ENCODE measurements around the gene INO80.

The INO80 gene

GRCh38 chr15:41047474-41047873, 68.6 kb downstream of the INO80 start:
- no peak for DNase-seq

GRCh38 chr15:41043276-41043951, 72.7 kb downstream of the INO80 start:
- DNase-seq = peak in 3 of 4 experiments; percentile 1 to 9 (median 3)

- no peak for DNase-seq
These were observed 73.2 kb downstream of the INO80 start for GRCh38 chr15:41042851-41043250.

DNA sequence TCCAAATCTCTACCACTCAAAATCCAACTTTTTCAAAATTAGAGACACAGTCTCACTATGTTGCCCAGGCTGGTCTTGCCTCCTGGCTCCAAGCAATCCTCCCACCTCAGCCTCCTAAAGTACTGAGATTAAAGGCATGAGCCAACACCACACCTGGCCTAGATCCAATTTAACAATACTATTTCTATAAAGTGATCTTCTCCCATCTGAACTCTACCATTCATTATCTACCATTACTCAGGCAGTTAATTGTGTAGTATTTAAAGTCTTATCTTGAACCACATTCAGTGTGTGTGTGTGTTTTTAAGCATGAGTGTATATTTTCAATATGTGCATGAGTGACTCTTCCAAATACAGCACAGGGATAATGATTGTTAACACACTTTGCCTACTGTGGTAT, 77.0 kb downstream of the INO80 start:
- no peak for DNase-seq

GRCh38 chr15:41032079-41032328, 84.1 kb downstream of the INO80 start:
- DNase-seq = no peak

DNA sequence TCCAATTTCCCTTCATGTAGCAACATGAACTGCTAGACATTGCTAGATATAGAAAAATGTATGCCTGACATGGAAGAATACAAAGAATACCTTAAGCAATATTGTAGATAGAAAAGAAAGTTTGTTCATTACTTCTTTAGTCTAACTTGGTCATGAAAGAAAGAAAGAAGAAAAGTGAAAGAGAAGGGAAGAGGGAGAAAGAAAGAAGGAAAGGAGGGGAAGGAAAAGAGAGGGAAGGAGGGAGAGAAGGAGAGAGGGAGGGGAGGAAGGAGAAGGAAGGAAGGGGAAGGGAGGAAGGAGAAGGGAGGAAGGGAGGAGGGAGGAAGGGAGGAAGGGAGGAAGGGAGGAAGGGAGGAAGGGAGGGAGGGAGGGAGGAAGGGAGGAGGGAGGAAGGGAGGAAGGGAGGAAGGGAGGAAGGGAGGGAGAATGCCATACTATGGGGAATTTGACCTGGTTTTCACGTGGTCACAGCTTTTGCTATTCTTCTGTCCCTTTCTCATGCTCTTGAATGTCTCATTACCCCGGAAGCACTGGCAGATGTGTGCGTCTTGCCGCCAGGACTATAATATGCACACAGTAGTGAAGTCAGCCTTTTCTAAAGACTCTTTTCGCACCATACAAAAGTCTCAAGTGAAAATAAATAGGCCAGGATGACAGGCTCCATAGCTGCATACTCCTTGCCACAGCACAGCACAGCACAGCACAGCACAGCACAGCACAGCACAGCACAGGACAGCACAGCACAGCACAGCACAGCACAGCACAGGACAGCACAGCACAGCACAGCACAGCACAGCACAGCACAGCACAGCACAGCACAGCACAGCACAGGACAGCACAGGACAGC, 84.6 kb downstream of the INO80 start:
- DNase-seq = no peak

- DNase-seq = no peak
These were observed 87.2 kb downstream of the INO80 start for GRCh38 chr15:41028853-41029252.

DNA sequence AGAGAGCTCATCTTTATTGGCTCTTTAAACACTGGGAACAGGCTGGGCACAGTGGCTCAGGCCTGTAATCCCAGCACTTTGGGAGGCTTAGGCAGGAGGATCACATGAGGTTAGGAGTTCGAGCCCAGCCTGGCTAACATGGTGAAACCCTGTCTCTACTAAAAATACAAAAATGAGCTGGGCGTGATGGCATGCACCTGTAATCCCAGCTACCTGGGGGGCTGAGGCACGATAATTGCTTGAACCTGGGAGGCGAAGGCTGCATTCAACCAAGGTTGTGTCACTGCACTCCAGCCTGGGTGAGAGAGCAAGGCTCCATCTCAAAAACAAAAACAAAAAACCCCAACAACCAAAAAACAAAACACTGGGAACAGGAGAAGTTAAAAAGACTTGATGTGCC, 90.7 kb downstream of the INO80 start:
- no peak for DNase-seq

GRCh38 chr15:41024885-41025284, 91.2 kb downstream of the INO80 start:
- no peak for DNase-seq

GRCh38 chr15:41024131-41024530, 91.9 kb downstream of the INO80 start:
- DNase-seq = no peak

DNA sequence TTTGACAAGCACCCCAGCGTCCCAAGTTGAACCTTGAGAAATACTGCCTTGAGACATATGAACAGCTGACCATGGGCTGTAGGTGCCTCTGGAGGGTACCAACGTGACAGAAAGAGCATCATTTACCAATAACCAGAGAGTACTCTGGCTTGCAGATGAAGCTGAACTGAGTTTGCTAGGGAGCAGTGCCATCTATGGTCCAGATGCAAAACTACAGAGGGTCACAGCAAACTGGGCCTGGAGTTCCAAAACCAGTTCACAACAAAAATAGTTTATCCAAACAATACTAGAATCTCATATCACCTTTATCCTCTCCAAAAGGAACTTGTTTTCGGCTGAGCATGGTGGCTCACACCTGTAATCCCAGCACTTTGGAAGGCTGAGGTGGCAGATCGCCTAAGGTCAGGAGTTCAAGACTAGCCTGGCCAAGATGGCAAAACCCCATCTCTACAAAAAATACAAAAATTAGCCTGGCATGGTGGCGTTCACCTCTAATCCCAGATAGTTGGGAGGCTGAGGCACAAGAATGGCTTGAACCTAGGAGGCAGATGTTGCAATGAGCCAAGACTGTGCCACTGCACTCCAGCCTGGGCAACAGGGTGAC, 93.5 kb downstream of the INO80 start:
- peak; percentile 49 to 59 (median 50) for DNase-seq

DNA sequence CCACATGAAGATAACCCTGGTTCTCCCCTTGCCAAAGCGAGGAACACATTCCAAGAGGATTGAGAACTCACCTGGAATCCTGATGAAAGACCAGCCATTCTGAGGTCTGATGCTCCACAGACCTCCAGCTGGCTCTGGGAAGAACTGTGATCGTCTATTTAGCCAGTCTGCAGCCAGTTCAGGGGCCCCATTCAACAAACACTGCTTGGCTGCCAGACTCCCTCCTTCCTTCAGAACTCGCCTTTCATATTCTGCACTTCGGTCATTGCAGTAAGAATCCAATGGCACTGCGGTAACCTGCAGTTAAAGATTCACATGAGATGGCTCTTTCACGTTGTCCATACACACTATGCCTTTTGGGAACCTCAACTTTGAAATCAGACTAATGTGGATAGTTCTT, 95.3 kb downstream of the INO80 start:
- DNase-seq = no peak

GRCh38 chr15:41020311-41020710, 95.8 kb downstream of the INO80 start:
- no peak for DNase-seq

- DNase-seq = no peak
These were observed 96.9 kb downstream of the INO80 start for GRCh38 chr15:41019174-41019573.

GRCh38 chr15:41018534-41018933, 97.5 kb downstream of the INO80 start:
- DNase-seq = peak in 2 of 4 experiments; percentile 17 to 25

DNA sequence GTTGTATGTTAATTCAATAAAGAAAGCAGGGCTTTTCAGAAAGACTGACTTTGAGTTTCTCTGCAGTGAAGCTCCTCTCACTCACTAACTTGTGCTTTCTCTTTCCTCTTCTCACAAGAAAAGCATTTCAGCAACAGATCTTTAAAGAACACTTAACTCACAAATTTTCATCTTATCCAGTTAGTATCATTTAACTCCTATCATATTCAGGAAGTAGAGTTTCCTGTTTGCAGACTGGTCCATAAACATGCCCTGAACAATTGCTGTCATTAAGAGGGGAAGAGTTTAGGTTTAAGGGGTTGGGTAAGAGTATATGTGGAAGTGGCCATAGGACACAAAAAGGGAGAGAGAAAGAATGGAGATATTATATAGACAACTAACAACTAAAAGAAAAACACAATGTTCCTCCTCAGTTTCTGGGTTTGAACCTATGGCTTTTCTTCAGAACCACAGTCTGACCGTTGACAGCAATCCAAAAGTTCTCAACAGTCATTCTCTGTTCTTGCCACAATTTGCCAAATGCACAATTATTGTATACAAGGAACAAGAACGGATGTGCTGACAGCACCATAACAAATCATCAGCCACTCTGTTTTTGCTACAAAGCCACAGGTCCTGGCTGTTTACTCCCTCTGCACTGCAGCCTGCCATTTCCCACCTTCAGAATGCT, 98.9 kb downstream of the INO80 start:
- DNase-seq = peak in 3 of 4 experiments; percentile 36 to 59 (median 52)

DNA sequence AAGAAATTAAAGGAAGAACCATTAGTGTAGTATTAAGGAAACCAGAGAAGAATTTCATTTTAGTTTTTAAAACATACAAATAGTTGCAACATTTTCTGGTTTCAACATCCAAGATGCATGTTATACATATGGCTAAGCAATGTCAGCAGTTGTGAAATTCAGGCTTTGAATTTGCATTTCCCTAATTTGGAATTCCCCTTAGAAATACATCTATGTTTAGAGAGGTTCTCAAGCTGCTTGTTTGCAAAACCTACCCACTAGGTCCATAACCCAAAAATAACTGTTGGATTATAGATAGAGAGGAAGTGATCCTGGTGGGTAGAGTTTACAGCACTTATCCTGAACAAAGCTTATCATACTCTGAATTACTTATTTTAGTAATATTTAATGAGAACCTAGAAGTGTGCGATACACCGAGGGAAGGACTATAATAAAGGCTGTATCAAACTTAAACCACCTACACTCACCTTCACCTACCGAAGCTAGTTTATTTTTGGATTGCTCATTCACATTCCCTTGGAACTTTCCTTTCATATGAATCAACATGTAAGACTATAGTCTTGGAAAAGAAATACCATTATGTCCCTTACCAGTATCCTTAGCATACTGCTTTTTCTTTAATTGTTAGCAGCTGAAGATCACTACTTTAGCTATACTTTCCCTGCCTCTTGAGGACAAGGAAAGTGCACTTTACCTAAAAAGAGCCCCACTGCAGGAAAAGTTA, 102.2 kb downstream of the INO80 start:
- DNase-seq = peak; percentile 71 to 96 (median 88)

DNA sequence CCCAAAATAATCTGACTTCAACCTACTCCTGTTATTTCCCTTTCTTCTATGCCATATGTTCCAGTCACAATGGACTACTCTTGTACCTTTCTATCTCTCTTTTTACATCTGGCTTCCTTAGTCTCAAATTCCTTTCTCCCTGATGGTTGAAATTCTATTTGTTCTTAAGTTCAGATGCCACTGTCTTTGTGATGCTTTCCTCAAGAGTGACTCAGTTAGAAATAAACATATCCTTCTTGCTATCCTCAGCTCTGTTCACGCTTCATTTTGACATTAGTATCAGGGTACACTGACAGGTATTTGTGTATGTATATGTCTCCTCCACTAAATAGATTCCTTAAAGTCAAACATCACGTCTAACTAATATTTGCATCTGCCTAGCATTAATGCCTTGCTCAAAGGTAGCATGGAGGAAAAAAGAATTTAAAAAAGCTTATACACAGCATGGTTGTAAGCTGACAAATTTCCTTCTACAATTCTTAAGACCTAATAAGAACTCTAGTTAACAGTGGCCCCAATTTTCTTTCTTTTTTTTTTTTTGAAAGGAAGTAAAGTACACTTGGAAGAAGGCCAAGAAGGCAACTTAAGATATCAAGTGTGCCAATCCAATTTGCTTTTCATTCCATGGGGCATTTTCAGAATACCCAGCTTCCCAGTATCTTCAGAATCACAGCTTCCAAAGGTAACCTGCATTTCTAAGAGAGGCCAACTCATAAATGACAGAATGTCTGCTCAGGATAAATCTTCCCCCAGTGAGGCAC, 104.8 kb downstream of the INO80 start:
- DNase-seq = peak in 2 of 4 experiments; percentile 17 to 42

- DNase-seq = no peak
These were observed 105.7 kb downstream of the INO80 start for GRCh38 chr15:41010345-41010744.

- DNase-seq = no peak
These were observed 109.6 kb downstream of the INO80 start for GRCh38 chr15:41006479-41006878.

GRCh38 chr15:41004490-41004889, 111.6 kb downstream of the INO80 start:
- no peak for DNase-seq
